ENCODE data around the gene MLLT10.
"Not testable (repeated sequence)": the region's sequence is repeated elsewhere in the genome, so short reads cannot be mapped to it uniquely, and the experiment has no call there.

The MLLT10 gene

GRCh38 chr10:21614000-21614399 is 80.0 kb downstream of the MLLT10 start:
- ATAC-seq (no peak), DNase-seq (no peak)
- Mint-ChIP-seq H3K4me3 (no peak overlapping the region), H3K4me1 (peaks cover 7% of the 10 kb centered on the region), H3K9me3 (no peaks in the 10 kb centered on the region), H3K27ac (no peak overlapping the region), H3K27me3 (no peaks in the 10 kb centered on the region)

GRCh38 chr10:21617267-21617666 is 83.2 kb downstream of the MLLT10 start:
- H3K9me3 Mint-ChIP-seq, result no peaks in the 10 kb centered on the region

DNA sequence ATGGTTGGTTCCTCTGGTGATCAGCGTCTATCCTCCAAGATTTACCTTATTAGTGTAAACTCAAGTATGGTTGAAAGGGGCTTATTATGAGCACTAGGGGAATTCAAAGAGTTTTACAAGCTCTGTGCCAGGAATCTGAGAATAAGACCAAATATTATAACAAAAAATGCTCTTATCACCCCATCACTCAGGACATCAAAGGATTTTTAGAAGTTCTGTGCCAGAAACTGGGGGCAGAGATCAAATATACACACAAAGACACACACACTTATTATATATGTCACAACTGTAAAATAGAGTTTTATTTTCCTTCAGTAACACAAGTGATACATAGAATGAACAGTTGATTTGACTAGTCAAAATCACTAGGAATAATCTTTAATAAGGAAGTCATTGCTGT is 89.3 kb downstream of the MLLT10 start:
- H3K27me3 Mint-ChIP-seq, result no peaks in the 10 kb centered on the region
- no peaks in the 10 kb centered on the region for H3K9me3 Mint-ChIP-seq
- no peak overlapping the region for H3K27ac Mint-ChIP-seq
- H3K4me1 Mint-ChIP-seq, result peaks cover 22% of the 10 kb centered on the region
- DNase-seq, result no peak
- no peak overlapping the region for H3K4me3 Mint-ChIP-seq
- ATAC-seq, result no peak

More at GRCh38 chr10:21617267-21617666, 83.2 kb downstream of the MLLT10 start:
- Mint-ChIP-seq H3K27ac (no peak overlapping the region), H3K4me1 (peaks cover 7% of the 10 kb centered on the region), H3K4me3 (no peak overlapping the region), H3K27me3 (no peaks in the 10 kb centered on the region)
- ATAC-seq, result no peak
- DNase-seq, result no peak

DNA sequence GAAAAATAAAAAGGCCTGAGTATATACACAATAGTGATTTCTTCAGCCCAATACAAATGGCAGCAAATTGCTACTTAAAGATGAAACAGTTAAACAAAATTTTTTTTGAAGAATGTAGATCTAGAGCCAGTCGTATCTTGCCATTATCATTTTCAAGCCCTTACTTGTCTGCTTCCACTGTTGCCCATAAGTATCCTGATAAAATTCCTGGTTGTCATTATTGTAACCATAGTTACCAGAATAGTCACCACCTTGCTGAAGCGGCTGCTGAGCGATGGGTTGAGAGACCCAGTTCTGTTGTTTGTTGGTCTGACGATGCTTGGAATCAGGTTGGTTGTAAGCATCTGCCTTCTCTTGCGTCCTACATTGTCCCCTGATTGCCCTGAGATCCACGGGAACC is 90.4 kb downstream of the MLLT10 start:
- H3K9me3 Mint-ChIP-seq, H3K27me3 Mint-ChIP-seq, DNase-seq, H3K4me3 Mint-ChIP-seq, H3K27ac Mint-ChIP-seq, ATAC-seq: not testable (repeated sequence)
- peaks cover 22% of the 10 kb centered on the region for H3K4me1 Mint-ChIP-seq

DNA sequence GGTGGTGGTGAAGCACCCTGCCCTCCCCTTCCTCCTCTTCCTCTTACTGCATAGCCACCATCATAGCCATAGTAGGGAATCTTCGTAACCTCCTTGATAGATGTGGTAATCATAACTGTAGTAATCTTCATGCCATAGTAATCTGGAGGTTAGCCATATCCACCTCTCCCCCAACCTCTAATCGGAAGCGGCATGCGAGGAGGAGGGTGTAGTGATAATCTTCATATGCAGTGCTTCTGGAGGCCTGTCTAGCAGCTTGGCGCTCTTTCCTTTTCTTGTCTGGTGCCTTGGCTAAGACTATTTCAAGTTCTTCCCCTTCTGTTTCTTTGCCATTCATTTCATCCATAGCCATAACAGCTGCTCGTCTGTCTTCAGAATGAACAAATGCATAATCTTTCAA is 90.9 kb downstream of the MLLT10 start:
- ATAC-seq, result no peak
- peak overlapping the region in 1 of 2 donors; percentile 54 for H3K27ac Mint-ChIP-seq
- peaks cover 22% of the 10 kb centered on the region for H3K4me1 Mint-ChIP-seq

GRCh38 chr10:21625623-21626229 is 91.7 kb downstream of the MLLT10 start:
- Mint-ChIP-seq H3K4me3 (no peak overlapping the region), H3K4me1 (peaks cover 22% of the 10 kb centered on the region), H3K27me3 (no peaks in the 10 kb centered on the region), H3K9me3 (peaks cover 0 to 9% of the 10 kb centered on the region in 2 donors), H3K27ac (no peak overlapping the region)
- no peak for DNase-seq
- ATAC-seq, result no peak

More for the DNA sequence above, 90.9 kb downstream of the MLLT10 start:
- Mint-ChIP-seq H3K9me3 (peaks cover 0 to 5% of the 10 kb centered on the region in 2 donors), H3K4me3 (no peak overlapping the region), H3K27me3 (no peaks in the 10 kb centered on the region)
- no peak for DNase-seq

DNA sequence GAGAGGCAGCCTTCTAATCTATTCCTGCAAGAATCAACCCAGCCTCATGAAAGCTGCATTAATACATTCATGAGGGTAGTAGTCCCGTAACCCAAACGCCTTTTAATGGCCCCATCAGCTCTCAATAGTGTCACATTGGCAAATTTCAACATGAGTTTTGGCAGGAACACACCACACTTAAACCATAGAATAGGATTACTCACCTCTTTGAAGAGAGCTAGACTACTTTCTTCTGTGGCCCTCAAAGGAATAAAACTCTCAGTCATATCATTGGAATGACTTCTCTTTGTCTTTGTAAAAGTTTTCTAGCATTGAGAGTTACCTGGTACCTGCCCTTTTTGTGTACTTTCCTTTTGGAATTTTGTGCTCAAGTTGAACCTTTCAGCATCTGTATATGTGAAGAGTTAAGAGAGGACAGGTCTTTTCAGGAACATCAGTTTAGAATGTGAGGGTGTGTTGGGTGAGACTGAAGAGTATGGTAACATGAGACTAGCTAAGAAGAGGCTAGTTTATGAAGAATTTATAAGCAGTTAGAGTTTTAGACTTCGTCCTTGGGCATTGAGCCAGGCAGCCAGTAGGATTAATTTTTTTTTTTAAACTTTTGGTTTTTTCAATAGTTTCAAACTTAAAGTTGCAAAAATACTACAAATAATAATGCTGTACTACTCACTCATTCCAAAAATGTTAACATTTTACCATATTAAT is 92.6 kb downstream of the MLLT10 start:
- H3K4me1 Mint-ChIP-seq, result peaks cover 22% of the 10 kb centered on the region
- no peak for DNase-seq
- H3K27me3 Mint-ChIP-seq, result no peaks in the 10 kb centered on the region
- peaks cover 0 to 9% of the 10 kb centered on the region in 2 donors for H3K9me3 Mint-ChIP-seq
- ATAC-seq, result no peak
- H3K27ac Mint-ChIP-seq, result no peak overlapping the region
- H3K4me3 Mint-ChIP-seq, result no peak overlapping the region

DNA sequence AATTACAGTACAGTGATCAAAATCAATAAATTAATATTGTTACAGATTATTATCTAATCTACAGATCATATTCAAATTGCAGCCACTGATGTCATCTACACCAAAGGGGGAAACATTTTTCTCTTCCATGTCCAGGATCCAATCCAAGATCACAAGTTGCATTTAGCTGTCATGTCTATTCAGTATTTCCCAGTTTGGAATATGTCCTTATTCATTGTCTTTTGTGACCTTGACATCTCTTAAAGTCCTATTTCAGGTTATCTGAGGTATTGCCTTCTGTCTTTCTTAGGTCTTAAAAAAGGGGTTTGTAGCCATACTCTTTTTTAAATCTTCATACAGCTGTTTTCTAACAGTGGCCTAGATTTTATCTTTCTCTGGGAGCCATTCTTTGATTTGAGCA is 93.3 kb downstream of the MLLT10 start:
- H3K4me1 Mint-ChIP-seq, result peaks cover 22% of the 10 kb centered on the region
- no peak overlapping the region for H3K4me3 Mint-ChIP-seq
- DNase-seq (no peak), ATAC-seq (no peak)
- H3K27ac Mint-ChIP-seq, result no peak overlapping the region
- no peaks in the 10 kb centered on the region for H3K27me3 Mint-ChIP-seq
- peaks cover 0 to 9% of the 10 kb centered on the region in 2 donors for H3K9me3 Mint-ChIP-seq

DNA sequence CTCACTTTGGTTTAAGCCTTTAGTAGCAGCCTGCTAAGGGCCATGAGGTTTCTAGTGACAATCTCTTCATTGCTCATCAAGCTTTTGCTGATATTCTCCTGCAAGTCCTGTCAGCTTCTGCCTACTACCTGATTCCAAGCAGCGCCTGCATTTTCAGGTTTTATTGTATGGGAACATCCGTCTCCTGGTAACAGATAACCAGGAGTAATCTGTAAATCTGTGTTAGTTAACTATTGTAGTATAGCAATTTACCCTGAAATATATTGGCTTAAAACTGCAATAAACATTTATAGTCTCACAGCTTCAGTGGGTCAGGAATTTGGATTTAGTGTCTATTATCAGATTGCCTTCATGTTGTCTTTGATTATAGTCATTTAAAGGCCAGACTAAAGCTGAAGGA is 94.0 kb downstream of the MLLT10 start:
- Mint-ChIP-seq H3K27ac (no peak overlapping the region), H3K27me3 (no peaks in the 10 kb centered on the region), H3K4me3 (no peak overlapping the region), H3K9me3 (peaks cover 0 to 9% of the 10 kb centered on the region in 2 donors), H3K4me1 (peaks cover 22% of the 10 kb centered on the region)
- ATAC-seq, result no peak
- no peak for DNase-seq

DNA sequence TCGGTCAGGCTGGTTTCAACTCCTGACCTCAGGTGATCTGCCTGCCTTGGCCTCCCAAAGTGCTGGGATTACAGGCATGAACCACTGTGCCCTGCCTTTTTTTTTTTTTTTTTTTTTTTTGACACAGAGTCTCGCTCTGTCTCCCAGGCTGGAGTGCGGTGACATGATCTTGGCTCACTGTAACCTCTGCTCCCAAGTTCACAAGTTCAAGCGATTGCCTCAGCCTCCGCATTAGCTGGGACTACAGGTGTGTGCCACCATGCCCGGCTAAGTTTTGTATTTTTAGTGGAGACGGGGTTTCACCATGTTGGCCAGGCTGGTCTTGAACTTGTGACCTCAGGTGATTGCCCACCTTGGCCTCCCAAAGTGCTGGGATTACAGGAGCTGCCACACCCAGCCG is 94.6 kb downstream of the MLLT10 start:
- H3K4me1 Mint-ChIP-seq, result peaks cover 22% of the 10 kb centered on the region
- not testable (repeated sequence) for H3K9me3 Mint-ChIP-seq, H3K27ac Mint-ChIP-seq, H3K4me3 Mint-ChIP-seq, ATAC-seq, DNase-seq, H3K27me3 Mint-ChIP-seq

DNA sequence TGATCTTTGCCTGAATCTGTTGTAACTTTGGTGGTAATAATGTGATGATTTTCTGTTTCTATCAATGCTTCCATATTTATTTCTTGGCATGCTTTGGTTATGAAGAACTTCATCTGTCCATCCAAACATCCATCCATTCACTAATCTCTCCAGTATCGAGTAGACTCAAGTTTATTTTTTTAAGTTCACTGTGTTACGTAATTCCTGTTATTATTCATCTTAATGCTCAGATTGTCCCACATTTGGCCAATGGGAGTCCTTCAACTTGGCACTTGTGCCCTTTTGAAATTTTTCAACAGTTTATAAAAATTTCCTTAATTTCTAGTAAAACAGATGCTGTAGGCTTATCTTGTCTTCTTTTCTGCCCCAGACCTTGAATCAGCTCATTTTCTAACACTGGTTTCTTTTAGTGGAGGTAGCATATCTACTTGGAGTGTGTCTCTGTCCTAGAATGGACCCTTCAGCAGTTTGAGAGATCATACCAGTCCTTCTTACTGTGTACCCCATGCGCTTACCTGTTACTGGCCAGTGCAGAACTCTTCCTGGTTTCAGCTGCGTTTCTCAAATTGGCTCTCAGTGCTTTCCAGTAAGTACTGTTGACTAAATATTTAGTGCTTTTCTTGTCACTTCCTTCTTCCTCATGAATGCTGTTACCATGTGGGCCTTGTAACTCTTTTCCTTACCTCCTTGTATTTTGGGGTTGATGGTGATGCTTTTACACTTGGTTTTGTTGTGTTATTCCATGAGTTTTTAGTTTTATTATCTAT is 100.8 kb downstream of the MLLT10 start:
- Mint-ChIP-seq H3K27ac (peak overlapping the region in 1 of 2 donors; percentile 21), H3K4me1 (no peaks in the 10 kb centered on the region), H3K27me3 (no peaks in the 10 kb centered on the region), H3K4me3 (no peak overlapping the region), H3K9me3 (peaks cover 0 to 5% of the 10 kb centered on the region in 2 donors)
- DNase-seq (no peak), ATAC-seq (no peak)

DNA sequence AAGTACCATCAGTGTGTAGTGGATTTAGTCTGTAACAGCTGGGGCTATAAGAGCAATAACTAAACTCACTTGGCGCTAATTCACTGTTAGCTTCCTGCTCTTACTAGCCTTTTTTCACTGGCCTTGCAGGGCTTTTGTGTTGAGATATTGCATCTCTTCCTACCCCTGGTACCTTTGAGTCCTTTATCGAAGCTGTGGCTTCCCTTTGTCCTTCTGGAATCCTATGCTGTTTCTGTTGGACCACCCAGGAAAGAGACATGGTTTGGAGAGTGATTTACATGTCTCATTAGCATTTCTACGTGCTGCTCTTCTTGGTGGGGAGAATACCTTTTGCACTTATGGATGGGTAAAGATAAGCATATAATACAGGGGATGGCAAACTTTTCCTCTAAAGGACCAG is 103.8 kb downstream of the MLLT10 start:
- no peak overlapping the region for H3K4me3 Mint-ChIP-seq
- H3K27ac Mint-ChIP-seq, result no peak overlapping the region
- ATAC-seq (no peak), DNase-seq (no peak)
- H3K27me3 Mint-ChIP-seq, result no peaks in the 10 kb centered on the region
- H3K9me3 Mint-ChIP-seq, result no peaks in the 10 kb centered on the region
- no peaks in the 10 kb centered on the region for H3K4me1 Mint-ChIP-seq

- Mint-ChIP-seq H3K27me3 (no peaks in the 10 kb centered on the region), H3K27ac (peak overlapping the region in 1 of 2 donors; percentile 10), H3K9me3 (no peaks in the 10 kb centered on the region), H3K4me3 (no peak overlapping the region), H3K4me1 (no peaks in the 10 kb centered on the region)
- DNase-seq (no peak), ATAC-seq (no peak)
These were observed 104.6 kb downstream of the MLLT10 start for GRCh38 chr10:21638681-21639080.

- DNase-seq (no peak), ATAC-seq (no peak)
- H3K27ac Mint-ChIP-seq, result no peak overlapping the region
- H3K27me3 Mint-ChIP-seq, result no peaks in the 10 kb centered on the region
- H3K4me3 Mint-ChIP-seq, result no peak overlapping the region
- no peaks in the 10 kb centered on the region for H3K9me3 Mint-ChIP-seq
- peaks cover 17% of the 10 kb centered on the region for H3K4me1 Mint-ChIP-seq
These were observed 114.0 kb downstream of the MLLT10 start for GRCh38 chr10:21648040-21648439.

- H3K27ac Mint-ChIP-seq, result peak overlapping the region; percentile 45 to 47
- no peaks in the 10 kb centered on the region for H3K9me3 Mint-ChIP-seq
- peak; percentile 98 for ATAC-seq
- H3K27me3 Mint-ChIP-seq, result no peaks in the 10 kb centered on the region
- H3K4me3 Mint-ChIP-seq, result peak overlapping the region in 1 of 2 donors; percentile 36
- DNase-seq, result peak in 1 of 2 donors; percentile 12
- H3K4me1 Mint-ChIP-seq, result peaks cover 17% of the 10 kb centered on the region
These were observed 115.4 kb downstream of the MLLT10 start for GRCh38 chr10:21649454-21649872.

- ATAC-seq (no peak), DNase-seq (no peak)
- Mint-ChIP-seq H3K27me3 (no peaks in the 10 kb centered on the region), H3K9me3 (no peaks in the 10 kb centered on the region), H3K27ac (no peak overlapping the region), H3K4me1 (peaks cover 17% of the 10 kb centered on the region), H3K4me3 (no peak overlapping the region)
These were observed 116.3 kb downstream of the MLLT10 start for GRCh38 chr10:21650353-21650752.
